GM12891 (cell line): ENCODE measurements around the gene SLFN12.

ENCODE experiments used
- PAX5 ChIP-seq: IDR thresholded peaks from 2 replicates; pipeline ENCODE4 v1.6.1; 2011; ENCODE audit warnings: low read length, moderate library complexity, mild to moderate bottlenecking; ENCODE audit not compliant: insufficient read depth, severe bottlenecking
- POLR2A ChIP-seq: IDR thresholded peaks from 2 replicates; pipeline ENCODE4 v1.6.1; 2011; ENCODE audit warnings: low read depth, low read length, control low read depth
- POLR2AphosphoS5 ChIP-seq: IDR thresholded peaks from 2 replicates; pipeline ENCODE4 v1.6.1; 2011; ENCODE audit warnings: low read depth, low read length, control low read depth
- POU2F2 ChIP-seq: IDR thresholded peaks from 2 replicates; pipeline ENCODE4 v1.6.1; 2011; ENCODE audit warnings: low read depth, mild to moderate bottlenecking, control low read depth, low read length, moderate library complexity
- SPI1 ChIP-seq: IDR thresholded peaks from 2 replicates; pipeline ENCODE4 v1.6.1; 2011; ENCODE audit warnings: low read depth, low read length, control low read depth
- TAF1 ChIP-seq: IDR thresholded peaks from 2 replicates; pipeline ENCODE4 v1.6.1; 2011; ENCODE audit warnings: low read depth, low read length, control low read depth

DNA sequence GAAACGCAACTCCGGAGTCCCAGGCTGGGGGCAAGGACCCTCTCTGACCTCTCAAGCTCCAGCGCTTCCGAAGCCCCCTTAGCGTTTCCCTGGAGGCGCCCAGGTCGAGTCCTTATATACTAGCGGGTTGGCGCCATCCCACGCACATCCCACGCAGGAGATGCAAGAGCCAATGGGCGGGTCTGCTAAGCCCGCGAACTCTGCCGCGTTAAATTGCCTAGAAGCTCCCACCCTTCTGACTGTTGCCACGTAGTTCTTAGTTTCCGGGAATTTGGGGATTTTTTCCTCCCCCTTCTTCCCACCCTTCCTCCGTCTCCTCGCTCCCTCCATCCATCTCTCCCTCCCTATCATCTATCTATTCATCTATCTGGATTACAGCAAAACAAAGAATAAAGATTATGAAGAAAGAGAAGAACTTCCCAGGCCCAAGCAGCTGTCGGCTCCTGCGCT is 58.7 kb downstream of the SLFN12 start, which contains the start of gene SLFN11:
- peak; percentile 89 for TF ChIP-seq POLR2AphosphoS5
- TF ChIP-seq POLR2A: peak; percentile 92
- peak; percentile 30; the same call in 1 of the 2 replicates for TF ChIP-seq POU2F2
- TF ChIP-seq SPI1: no peak
- no peak for TF ChIP-seq PAX5
- peak; percentile 62; the same call in 1 of the 2 replicates for TF ChIP-seq TAF1
